Tibial nerve (tissue), 4 donors: ENCODE data around the gene PPM1G.
"Not testable (repeated sequence)": the region's sequence is repeated elsewhere in the genome, so short reads cannot be mapped to it uniquely, and the experiment has no call there.

ENCODE experiments used
- EP300 ChIP-seq, 2 donors: sonication (generic); formaldehyde crosslinking; IDR thresholded peaks; one replicate each; pipeline ENCODE4 v1.6.1; 2017; ENCODE audit warnings: antibody characterized with exemption in 2 of 2, mild to moderate bottlenecking in 1 of 2
- POLR2A ChIP-seq, 2 donors: fragments of 450-650 bp; IDR thresholded peaks; one replicate each; pipeline ENCODE4 v1.6.1; 2017; ENCODE audit warnings: antibody characterized with exemption in 2 of 2, mild to moderate bottlenecking in 2 of 2, moderate library complexity in 2 of 2
- TF ChIP-seq, protein P1 (sequence below), 5 experiments: fragments of 200-600 bp in 3 of 5; fragments of 450-650 bp in 2 of 5; sonication (generic) in 3 of 5; IDR thresholded peaks; one replicate each; pipeline ENCODE4 v1.5.1; 2016 to 2019; ENCODE audit warnings: antibody characterized with exemption in 5 of 5, mild to moderate bottlenecking in 3 of 5, moderate library complexity in 2 of 5

- TF ChIP-seq, protein P1, sequence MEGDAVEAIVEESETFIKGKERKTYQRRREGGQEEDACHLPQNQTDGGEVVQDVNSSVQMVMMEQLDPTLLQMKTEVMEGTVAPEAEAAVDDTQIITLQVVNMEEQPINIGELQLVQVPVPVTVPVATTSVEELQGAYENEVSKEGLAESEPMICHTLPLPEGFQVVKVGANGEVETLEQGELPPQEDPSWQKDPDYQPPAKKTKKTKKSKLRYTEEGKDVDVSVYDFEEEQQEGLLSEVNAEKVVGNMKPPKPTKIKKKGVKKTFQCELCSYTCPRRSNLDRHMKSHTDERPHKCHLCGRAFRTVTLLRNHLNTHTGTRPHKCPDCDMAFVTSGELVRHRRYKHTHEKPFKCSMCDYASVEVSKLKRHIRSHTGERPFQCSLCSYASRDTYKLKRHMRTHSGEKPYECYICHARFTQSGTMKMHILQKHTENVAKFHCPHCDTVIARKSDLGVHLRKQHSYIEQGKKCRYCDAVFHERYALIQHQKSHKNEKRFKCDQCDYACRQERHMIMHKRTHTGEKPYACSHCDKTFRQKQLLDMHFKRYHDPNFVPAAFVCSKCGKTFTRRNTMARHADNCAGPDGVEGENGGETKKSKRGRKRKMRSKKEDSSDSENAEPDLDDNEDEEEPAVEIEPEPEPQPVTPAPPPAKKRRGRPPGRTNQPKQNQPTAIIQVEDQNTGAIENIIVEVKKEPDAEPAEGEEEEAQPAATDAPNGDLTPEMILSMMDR (IDR thresholded peaks at IDR 0.05): not testable (repeated sequence)
- not testable (repeated sequence) for TF ChIP-seq POLR2A, EP300 (IDR thresholded peaks at IDR 0.05)
Measured at GRCh38 chr2:27353386-27353761, 56.0 kb downstream of the PPM1G start.
